Measurements from ENCODE around the gene MT1H.
"Not testable (repeated sequence)": the region's sequence is repeated elsewhere in the genome, so short reads cannot be mapped to it uniquely, and the experiment has no call there.

DNA sequence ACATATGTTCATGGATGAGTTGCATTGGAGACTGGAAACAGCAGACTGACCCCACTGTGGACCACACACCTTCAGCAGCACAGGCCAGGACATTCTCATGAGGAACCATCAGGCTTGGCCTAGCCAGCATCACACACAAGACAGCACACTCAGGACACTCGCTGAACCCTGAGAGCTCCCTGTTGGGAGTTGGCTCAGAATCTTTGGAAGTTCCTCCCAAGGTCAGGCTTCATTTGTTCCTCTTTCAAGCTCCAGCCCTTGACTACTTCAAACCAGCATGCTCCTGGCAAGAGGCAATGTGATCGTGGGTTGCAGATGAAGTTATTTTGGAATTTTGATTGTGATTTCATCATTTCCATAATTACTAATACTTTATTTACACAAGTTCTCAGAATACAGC is 2.1 kb downstream of the MT1H start:
- TF ChIP-seq CTCF, POLR2A (IDR thresholded peaks at IDR 0.05): not testable (repeated sequence)

Data from esophagus squamous epithelium (tissue), 4 donors.